MCF 10A (cell line): ENCODE measurements around the gene SDC3. TPM values are rescaled to one million over a fixed set of nuclear protein-coding genes. Genes with fewer than 3 reads are reported as not detected.

Experiments used
- BruUV-seq: library from RNA; stranded (reverse); fragments of 400-500 nt; replicated peaks from 2 replicates; lab custom pipeline; 2021; lab: Mats Ljungman, UMichigan
- CTCF ChIA-PET: fragments of 300-600 bp; sonication (Branson Sonifier 250); formaldehyde crosslinking; extraction: SDS; loops from one replicate; lab custom pipeline; 2021; ENCODE audit warnings: antibody characterized with exemption, inconsistent platforms; lab: Yijun Ruan, JAX
- POLR2A ChIA-PET: fragments of 300-600, 350-650 bp; sonication (Branson Sonifier 250); formaldehyde crosslinking; extraction: SDS; loops from one replicate; lab custom pipeline; 2020; ENCODE audit warnings: antibody characterized with exemption, inconsistent platforms; lab: Yijun Ruan, JAX
- DNase-seq: peaks from one replicate; pipeline ENCODE4 v3.0.0-alpha.2; 2018; ENCODE audit not compliant: unreplicated experiment
- H3K27ac Mint-ChIP-seq: one replicate; pipeline ENCODE4 v1.8.0; 2022; ENCODE audit warnings: mild to moderate bottlenecking, low read depth, mixed read lengths; ENCODE audit not compliant: unreplicated experiment
- H3K27me3 Mint-ChIP-seq: one replicate; pipeline ENCODE4 v1.8.0; 2022; ENCODE audit warnings: mixed read lengths; ENCODE audit not compliant: insufficient read depth, unreplicated experiment
- H3K36me3 Mint-ChIP-seq: one replicate; pipeline ENCODE4 v1.8.0; 2022; ENCODE audit warnings: mild to moderate bottlenecking, moderate library complexity, mixed read lengths; ENCODE audit not compliant: insufficient read depth, unreplicated experiment
- H3K4me1 Mint-ChIP-seq: one replicate; pipeline ENCODE4 v1.8.0; 2022; ENCODE audit warnings: mixed read lengths; ENCODE audit not compliant: insufficient read depth, unreplicated experiment
- H3K4me3 Mint-ChIP-seq: one replicate; pipeline ENCODE4 v1.8.0; 2022; ENCODE audit warnings: mild to moderate bottlenecking, moderate library complexity, mixed read lengths; ENCODE audit not compliant: unreplicated experiment
- H3K9me3 Mint-ChIP-seq: one replicate; pipeline ENCODE4 v1.8.0; 2022; ENCODE audit warnings: mixed read lengths; ENCODE audit not compliant: unreplicated experiment
- intact Hi-C: fragments of 100-400 bp; cut with micrococcal nuclease; formaldehyde crosslinking; loops from 2 replicates; pipeline ENCODE4 v1.14.1; 2022
- total RNA-seq: library from RNA; stranded (reverse); gene quantifications from 2 replicates; pipeline ENCODE4 v1.2.3, GENCODE V29; 2022
- TF ChIP-seq, protein P1 (sequence below): fragments of 200-600 bp; IDR thresholded peaks from one replicate; pipeline ENCODE4 v1.8.0; 2022; ENCODE audit warnings: antibody characterized with exemption, mild to moderate bottlenecking; ENCODE audit not compliant: unreplicated experiment

SDC3 gene
- total RNA-seq, 1 experiment from 2014 or later, result 21.7 TPM

DNA sequence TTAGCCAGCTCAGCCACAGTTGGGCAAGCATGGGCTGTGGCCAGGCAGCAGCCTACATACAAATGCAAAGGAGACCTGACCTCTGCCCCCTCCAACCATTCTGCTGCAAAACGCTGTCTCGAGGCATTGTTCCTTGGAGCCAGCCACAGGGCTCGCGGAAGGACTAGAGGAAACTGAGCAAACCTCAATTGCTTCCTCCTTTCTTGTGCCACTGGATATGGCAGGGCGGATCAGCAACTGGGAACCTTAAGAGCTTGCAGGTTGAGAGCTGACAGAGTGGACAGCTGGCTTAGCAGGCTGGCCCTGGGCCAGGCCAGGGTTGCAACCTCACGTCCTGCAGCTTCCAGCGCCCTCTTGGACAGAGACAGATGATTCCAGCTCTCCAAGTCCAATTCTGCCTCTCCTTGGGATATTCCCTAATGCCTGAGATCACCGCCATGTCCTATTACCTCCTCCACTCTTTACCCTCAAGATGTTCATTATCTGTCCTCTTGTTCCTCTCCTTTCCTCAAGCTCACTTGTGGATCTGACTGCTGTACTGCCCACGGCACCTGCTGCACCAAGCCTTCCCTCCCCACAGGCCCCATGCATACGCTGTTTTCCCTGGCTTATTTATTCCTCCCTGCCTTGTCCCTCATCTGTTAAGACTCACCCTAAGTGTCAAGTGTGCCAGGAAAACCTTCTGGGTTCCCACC is 67.5 kb downstream of the SDC3 start:
- no peaks in the 10 kb centered on the region for H3K36me3 Mint-ChIP-seq
- H3K4me1 Mint-ChIP-seq, result no peaks in the 10 kb centered on the region
- intact Hi-C loops, result no loop called here

DNA sequence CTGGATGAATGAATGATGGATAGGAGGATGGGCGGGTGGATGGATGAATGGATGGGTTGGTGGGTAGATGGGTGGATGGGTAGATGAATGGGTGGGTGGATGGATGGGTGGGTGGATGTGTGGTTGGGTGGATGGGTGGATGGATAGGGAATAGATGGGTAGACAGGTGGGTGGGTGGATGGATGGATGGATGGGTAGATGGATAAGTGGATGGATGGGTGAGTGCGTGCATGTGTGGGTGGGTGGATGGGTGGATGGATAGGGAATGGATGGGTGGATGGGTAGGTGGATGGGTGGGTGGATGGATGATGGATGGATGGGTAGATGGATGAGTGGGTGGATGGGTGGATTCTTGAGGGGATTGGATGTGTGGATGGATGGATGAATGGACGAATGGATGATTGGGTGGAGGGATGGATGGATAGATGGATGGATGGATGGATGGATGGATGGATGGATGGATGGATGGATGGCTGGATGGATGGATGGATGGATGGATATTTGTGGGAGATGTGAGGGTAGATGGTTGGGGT is 68.7 kb downstream of the SDC3 start:
- Mint-ChIP-seq H3K27ac (no peak overlapping the region), H3K4me3 (no peak overlapping the region), H3K36me3 (no peaks in the 10 kb centered on the region), H3K9me3 (no peaks in the 10 kb centered on the region), H3K27me3 (peaks cover 76% of the 10 kb centered on the region), H3K4me1 (no peaks in the 10 kb centered on the region)
- ChIA-PET CTCF (interaction anchor here (0.6 kb wide), 1 partner anchor 38 kb away, joined by 3 read pairs; no protein-coding TSS in a partner anchor), POLR2A (no interaction called here)
- TF ChIP-seq, protein P1, sequence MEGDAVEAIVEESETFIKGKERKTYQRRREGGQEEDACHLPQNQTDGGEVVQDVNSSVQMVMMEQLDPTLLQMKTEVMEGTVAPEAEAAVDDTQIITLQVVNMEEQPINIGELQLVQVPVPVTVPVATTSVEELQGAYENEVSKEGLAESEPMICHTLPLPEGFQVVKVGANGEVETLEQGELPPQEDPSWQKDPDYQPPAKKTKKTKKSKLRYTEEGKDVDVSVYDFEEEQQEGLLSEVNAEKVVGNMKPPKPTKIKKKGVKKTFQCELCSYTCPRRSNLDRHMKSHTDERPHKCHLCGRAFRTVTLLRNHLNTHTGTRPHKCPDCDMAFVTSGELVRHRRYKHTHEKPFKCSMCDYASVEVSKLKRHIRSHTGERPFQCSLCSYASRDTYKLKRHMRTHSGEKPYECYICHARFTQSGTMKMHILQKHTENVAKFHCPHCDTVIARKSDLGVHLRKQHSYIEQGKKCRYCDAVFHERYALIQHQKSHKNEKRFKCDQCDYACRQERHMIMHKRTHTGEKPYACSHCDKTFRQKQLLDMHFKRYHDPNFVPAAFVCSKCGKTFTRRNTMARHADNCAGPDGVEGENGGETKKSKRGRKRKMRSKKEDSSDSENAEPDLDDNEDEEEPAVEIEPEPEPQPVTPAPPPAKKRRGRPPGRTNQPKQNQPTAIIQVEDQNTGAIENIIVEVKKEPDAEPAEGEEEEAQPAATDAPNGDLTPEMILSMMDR, result no peak
- intact Hi-C loops, result no loop called here
- DNase-seq, result no peak
- BruUV-seq, result no TSS peak

More for the DNA sequence above, 67.5 kb downstream of the SDC3 start:
- Mint-ChIP-seq H3K27ac (no peak overlapping the region), H3K4me3 (no peak overlapping the region), H3K9me3 (no peaks in the 10 kb centered on the region), H3K27me3 (peaks cover 87% of the 10 kb centered on the region)
- no TSS peak for BruUV-seq
- CTCF ChIA-PET, result interaction anchor here (1.1 kb wide), 1 partner anchor 62 kb away, joined by 3 read pairs; no protein-coding TSS in a partner anchor
- POLR2A ChIA-PET, result no interaction called here
- TF ChIP-seq, protein P1, result no peak
- no peak for DNase-seq

- TF ChIP-seq, protein P1, result no peak
- ChIA-PET CTCF (interaction anchor here (2.1 kb wide), 1 partner anchor 37 kb away, joined by 12 read pairs; no protein-coding TSS in a partner anchor), POLR2A (interaction anchor here (0.7 to 1.1 kb wide), 2 partner anchors 22 to 1263 kb away, joined by 3 read pairs; no protein-coding TSS in a partner anchor)
- no peaks in the 10 kb centered on the region for H3K9me3 Mint-ChIP-seq
- H3K27ac Mint-ChIP-seq, result no peak overlapping the region
- peaks cover 67% of the 10 kb centered on the region for H3K27me3 Mint-ChIP-seq
- DNase-seq, result no peak
- no TSS peak for BruUV-seq
- H3K4me3 Mint-ChIP-seq, result no peak overlapping the region
- intact Hi-C loops, result no loop called here
- no peaks in the 10 kb centered on the region for H3K36me3 Mint-ChIP-seq
- H3K4me1 Mint-ChIP-seq, result no peaks in the 10 kb centered on the region
These were observed 69.6 kb downstream of the SDC3 start for GRCh38 chr1:30838996-30839395.

DNA sequence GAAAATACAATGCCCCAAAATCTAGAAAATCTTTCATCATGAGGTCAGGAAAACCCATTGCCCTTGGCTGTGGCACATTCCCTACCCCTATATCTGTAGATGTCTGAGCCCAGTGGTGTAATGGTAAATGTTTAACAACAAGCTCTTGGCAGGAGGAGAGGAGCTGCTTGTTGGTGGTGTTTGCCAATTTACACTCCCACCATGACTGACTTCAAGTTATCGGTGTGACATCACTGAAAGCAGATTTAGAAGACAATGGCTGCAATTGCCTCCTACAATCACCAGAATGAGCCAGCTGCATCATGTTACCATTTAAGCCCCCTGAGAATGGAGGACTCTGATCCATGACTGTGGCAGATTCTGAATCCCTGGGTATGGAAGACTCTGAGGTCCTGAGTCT is 70.9 kb downstream of the SDC3 start:
- no TSS peak for BruUV-seq
- CTCF ChIA-PET, result interaction anchor here (2.1 kb wide), 1 partner anchor 36 kb away, joined by 12 read pairs; no protein-coding TSS in a partner anchor

More for the DNA sequence above, 70.9 kb downstream of the SDC3 start:
- H3K4me3 Mint-ChIP-seq, result no peak overlapping the region
- peaks cover 53% of the 10 kb centered on the region for H3K27me3 Mint-ChIP-seq
- no peaks in the 10 kb centered on the region for H3K36me3 Mint-ChIP-seq
- POLR2A ChIA-PET, result no interaction called here
- intact Hi-C loops, result no loop called here
- no peak overlapping the region for H3K27ac Mint-ChIP-seq
- TF ChIP-seq, protein P1, result no peak
- no peak for DNase-seq
- no peaks in the 10 kb centered on the region for H3K4me1 Mint-ChIP-seq
- no peaks in the 10 kb centered on the region for H3K9me3 Mint-ChIP-seq
